Endothelial cell of umbilical vein (primary cell): ENCODE measurements around the gene SDF2.

Source experiments
- POLR2A ChIP-seq: IDR thresholded peaks from 2 replicates; pipeline ENCODE4 v1.6.1; 2012; ENCODE audit warnings: low read depth, mild to moderate bottlenecking, control low read depth, low read length
- POLR2AphosphoS5 ChIP-seq: IDR thresholded peaks from 2 replicates; pipeline ENCODE4 v1.6.1; 2012; ENCODE audit warnings: low read depth, mild to moderate bottlenecking, control low read depth, low read length, moderate library complexity; ENCODE audit not compliant: insufficient read depth

DNA sequence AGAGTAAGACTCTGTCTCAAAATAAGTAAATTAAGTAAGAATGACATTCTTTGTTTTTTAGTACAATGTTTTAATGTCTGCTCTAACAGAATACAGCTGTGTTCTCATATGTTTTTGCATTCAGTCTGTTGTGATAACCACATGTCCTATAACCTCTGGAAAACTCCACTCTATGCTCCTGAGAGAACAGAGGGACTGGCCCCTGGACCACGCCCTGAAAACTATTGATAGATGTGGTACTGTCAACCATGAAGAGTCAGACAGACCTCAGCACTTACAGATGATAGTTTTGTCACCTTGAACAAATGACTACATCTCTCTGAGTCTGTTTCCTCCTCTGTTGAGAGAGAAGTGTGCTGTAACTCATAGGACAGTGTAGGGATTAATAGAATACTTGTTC, 8.2 kb upstream of the SDF2 start:
- TF ChIP-seq POLR2A (no peak), POLR2AphosphoS5 (no peak)
